Peyer's patch (tissue), 4 donors: ENCODE results near the gene MCUB. TPM values are rescaled to one million over a fixed set of nuclear protein-coding genes. Genes with fewer than 3 reads are reported as not detected.

Experiments
- DNase-seq, 3 donors: peaks; one replicate each; pipeline ENCODE4 v3.0.0-alpha.2; 2017 to 2019
- H3K27ac ChIP-seq, 4 donors: fragments of 200-600 bp; sonication (generic); one replicate each; pipeline ENCODE4 v1.5.1; 2016 to 2019
- H3K27me3 ChIP-seq, 2 donors: fragments of 200-600 bp; sonication (generic); one replicate each; pipeline ENCODE4 v1.5.1; 2019
- H3K36me3 ChIP-seq, 3 donors: fragments of 200-600 bp; sonication (generic); one replicate each; pipeline ENCODE4 v1.5.1; 2016 to 2019
- H3K4me1 ChIP-seq, 4 donors: fragments of 200-600 bp; sonication (generic); one replicate each; pipeline ENCODE4 v1.5.1; 2016 to 2019
- H3K4me3 ChIP-seq, 4 donors: fragments of 200-600 bp; sonication (generic); 1 replicate in 3 of 4; 2 replicates in 1 of 4; pipeline ENCODE4 v1.5.1; 2016 to 2019; ENCODE audit warnings: mild to moderate bottlenecking in 1 of 4
- H3K9me3 ChIP-seq, 4 donors: fragments of 200-600 bp; sonication (generic); one replicate each; pipeline ENCODE4 v1.5.1; 2016 to 2019; ENCODE audit warnings: mild to moderate bottlenecking in 1 of 4
- CTCF ChIP-seq, 6 experiments: fragments of 450-650 bp in 4 of 6; fragments of 200-600 bp in 2 of 6; sonication (generic) in 1 of 6; IDR thresholded peaks; one replicate each; pipeline ENCODE4 v1.5.1; 2017 to 2019; ENCODE audit warnings: antibody characterized with exemption in 6 of 6, mild to moderate bottlenecking in 3 of 6, moderate library complexity in 1 of 6
- POLR2A ChIP-seq, 2 donors: fragments of 450-650 bp; IDR thresholded peaks; one replicate each; pipeline ENCODE4 v1.5.1; 2017; ENCODE audit warnings: antibody characterized with exemption in 2 of 2, mild to moderate bottlenecking in 2 of 2, moderate library complexity in 2 of 2
- total RNA-seq, 4 donors: library from RNA; depleted of rRNA; stranded (reverse); fragments of >200 nt; gene quantifications; one replicate each; pipeline ENCODE4 v1.1.0, GENCODE V29; 2016

Gene MCUB
- total RNA-seq, 4 donors from 2014 or later, result 3.8 to 22.3 (median 5.5) TPM

- TF ChIP-seq POLR2A (IDR thresholded peaks at IDR 0.05) (no peak), CTCF (IDR thresholded peaks at IDR 0.05) (no peak)
- Histone ChIP-seq H3K9me3 (no peaks in the 10 kb centered on the region), H3K4me1 (no peaks in the 10 kb centered on the region), H3K27me3 (no peaks in the 10 kb centered on the region), H3K27ac (no peak overlapping the region), H3K4me3 (no peak overlapping the region), H3K36me3 (peaks cover 0 to 37% (median 0%) of the 10 kb centered on the region in 3 donors)
- no peak for DNase-seq
These were observed 153.5 kb downstream of the MCUB start for GRCh38 chr4:109713500-109713899.

DNA sequence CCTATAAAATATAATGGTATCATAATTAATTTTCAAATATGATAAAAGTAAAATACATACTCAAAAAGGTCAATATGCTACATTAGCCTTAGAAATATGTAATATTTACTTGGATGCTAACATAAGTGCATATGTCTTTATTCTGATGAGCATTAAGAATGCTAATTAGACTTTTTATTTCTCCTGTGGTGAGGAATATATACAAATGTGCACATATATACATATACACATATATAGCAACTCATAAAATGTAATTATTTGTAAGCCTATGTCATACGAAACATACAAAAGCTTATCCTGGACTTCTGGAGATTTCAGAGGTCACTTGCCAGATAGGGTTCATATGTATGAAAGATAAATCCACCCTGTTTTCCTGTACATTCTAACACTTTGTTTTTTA, 158.7 kb downstream of the MCUB start:
- TF ChIP-seq CTCF (IDR thresholded peaks at IDR 0.05) (no peak), POLR2A (IDR thresholded peaks at IDR 0.05) (no peak)

GRCh38 chr4:109719604-109720003, 159.6 kb downstream of the MCUB start:
- no peaks in the 10 kb centered on the region for H3K27me3 ChIP-seq
- no peaks in the 10 kb centered on the region for H3K4me1 ChIP-seq
- no peak overlapping the region for H3K27ac ChIP-seq
- no peak overlapping the region for H3K4me3 ChIP-seq
- no peaks in the 10 kb centered on the region for H3K9me3 ChIP-seq
- TF ChIP-seq CTCF (IDR thresholded peaks at IDR 0.05) (no peak), POLR2A (IDR thresholded peaks at IDR 0.05) (no peak)
- no peak for DNase-seq
- peaks cover 0 to 17% (median 0%) of the 10 kb centered on the region in 3 donors for H3K36me3 ChIP-seq

More for the DNA sequence above, 158.7 kb downstream of the MCUB start:
- no peak overlapping the region for H3K27ac ChIP-seq
- H3K4me1 ChIP-seq, result no peaks in the 10 kb centered on the region
- H3K9me3 ChIP-seq, result no peaks in the 10 kb centered on the region
- peaks cover 0 to 19% (median 0%) of the 10 kb centered on the region in 3 donors for H3K36me3 ChIP-seq
- no peaks in the 10 kb centered on the region for H3K27me3 ChIP-seq
- no peak for DNase-seq
- no peak overlapping the region for H3K4me3 ChIP-seq

- Histone ChIP-seq H3K36me3 (peaks cover 0 to 15% (median 0%) of the 10 kb centered on the region in 3 donors), H3K4me1 (no peaks in the 10 kb centered on the region), H3K27me3 (no peaks in the 10 kb centered on the region), H3K9me3 (no peaks in the 10 kb centered on the region), H3K4me3 (no peak overlapping the region), H3K27ac (no peak overlapping the region)
- DNase-seq, result no peak
- TF ChIP-seq POLR2A (IDR thresholded peaks at IDR 0.05) (no peak), CTCF (IDR thresholded peaks at IDR 0.05) (no peak)
These were observed 161.0 kb downstream of the MCUB start for GRCh38 chr4:109721033-109721432.

- no peak for TF ChIP-seq CTCF (IDR thresholded peaks at IDR 0.05)
- TF ChIP-seq POLR2A (IDR thresholded peaks at IDR 0.05), result no peak
- H3K36me3 ChIP-seq, result peaks cover 0 to 6% (median 0%) of the 10 kb centered on the region in 3 donors
- H3K4me3 ChIP-seq, result no peak overlapping the region
- H3K27me3 ChIP-seq, result no peaks in the 10 kb centered on the region
- no peaks in the 10 kb centered on the region for H3K4me1 ChIP-seq
- H3K9me3 ChIP-seq, result no peaks in the 10 kb centered on the region
- no peak overlapping the region for H3K27ac ChIP-seq
- DNase-seq, result no peak
These were observed 162.3 kb downstream of the MCUB start for GRCh38 chr4:109722357-109722756.

- no peaks in the 10 kb centered on the region for H3K9me3 ChIP-seq
- peaks cover 0 to 5% (median 0%) of the 10 kb centered on the region in 3 donors for H3K36me3 ChIP-seq
- H3K4me1 ChIP-seq, result peaks cover 0 to 7% (median 0%) of the 10 kb centered on the region in 4 donors
- no peak overlapping the region for H3K27ac ChIP-seq
- no peak overlapping the region for H3K4me3 ChIP-seq
- TF ChIP-seq POLR2A (IDR thresholded peaks at IDR 0.05), result no peak
- TF ChIP-seq CTCF (IDR thresholded peaks at IDR 0.05), result no peak
- no peaks in the 10 kb centered on the region for H3K27me3 ChIP-seq
- DNase-seq, result no peak
These were observed 163.1 kb downstream of the MCUB start for GRCh38 chr4:109723110-109723509.
